ENCODE measurements around the gene MEN1.

Gene MEN1

DNA sequence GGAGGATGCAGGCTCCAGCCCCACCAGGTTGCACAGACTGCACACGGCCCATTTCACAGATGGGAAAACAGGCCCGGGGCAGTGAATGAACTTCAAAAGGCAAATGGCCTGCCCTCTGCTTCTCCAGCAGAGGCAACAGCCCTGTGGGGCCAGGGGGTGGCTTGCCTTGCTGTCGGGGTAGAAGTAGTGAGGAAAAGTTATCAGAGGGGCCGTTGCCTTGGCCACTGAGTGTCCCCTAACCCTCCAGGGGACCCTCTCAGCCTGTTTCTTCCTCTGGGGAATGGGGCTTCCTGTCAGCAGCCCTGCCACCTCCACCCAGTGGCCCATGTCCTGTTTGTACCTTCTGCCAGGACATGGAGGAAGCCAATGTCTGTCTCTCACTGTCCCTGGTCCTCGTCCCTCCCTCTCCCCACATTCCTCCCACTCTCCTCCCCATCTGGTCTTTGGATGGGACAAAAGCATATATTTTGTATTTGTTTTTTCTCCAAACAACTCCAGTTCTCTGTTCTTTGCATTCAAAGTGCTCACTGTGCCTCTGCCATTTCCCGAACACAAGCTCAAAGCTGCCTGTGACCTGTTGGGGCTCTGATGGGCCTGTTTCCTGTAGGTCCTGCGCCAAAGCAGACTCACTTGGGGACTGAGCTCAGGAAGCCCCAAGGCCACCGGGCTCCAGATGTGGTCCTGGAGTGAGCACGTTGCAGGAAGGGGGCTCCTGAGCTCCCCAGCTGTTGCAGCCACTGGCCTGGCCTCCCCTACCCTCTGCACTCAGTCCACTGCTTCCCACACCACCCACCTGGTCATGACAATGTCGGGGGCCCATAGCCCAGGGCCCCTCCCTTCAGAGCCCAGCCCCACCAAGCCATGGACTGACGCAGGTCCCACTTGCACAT, 16.8 kb downstream of the MEN1 start:
- H3K4me3 ChIP-seq (ENCODE audit: control insufficient read depth, low read depth, low read length) = no peak overlapping the region
- TF ChIP-seq CTCF (conservative IDR thresholded peaks at IDR 0.05; ENCODE audit: control insufficient read depth, insufficient read depth, low read depth, low read length) = no peak
- DNase-seq (ENCODE audit: low read depth) = no peak

- DNase-seq (ENCODE audit: low read depth) = no peak
- H3K4me3 ChIP-seq (ENCODE audit: control insufficient read depth, low read depth, low read length) = no peak overlapping the region
- no peak for TF ChIP-seq CTCF (conservative IDR thresholded peaks at IDR 0.05; ENCODE audit: control insufficient read depth, insufficient read depth, low read depth, low read length)
Observed at GRCh38 chr11:64792482-64792881, 17.9 kb downstream of the MEN1 start.

- no peak for TF ChIP-seq CTCF (conservative IDR thresholded peaks at IDR 0.05; ENCODE audit: control insufficient read depth, insufficient read depth, low read depth, low read length)
- DNase-seq (ENCODE audit: low read depth) = no peak
- H3K4me3 ChIP-seq (ENCODE audit: control insufficient read depth, low read depth, low read length) = no peak overlapping the region
Observed at GRCh38 chr11:64791781-64792291, 18.5 kb downstream of the MEN1 start.

GRCh38 chr11:64790205-64791095, 19.9 kb downstream of the MEN1 start:
- no peak for TF ChIP-seq CTCF (conservative IDR thresholded peaks at IDR 0.05; ENCODE audit: control insufficient read depth, insufficient read depth, low read depth, low read length)
- DNase-seq (ENCODE audit: low read depth) = no peak
- no peak overlapping the region for H3K4me3 ChIP-seq (ENCODE audit: control insufficient read depth, low read depth, low read length)

- TF ChIP-seq CTCF (conservative IDR thresholded peaks at IDR 0.05; ENCODE audit: control insufficient read depth, insufficient read depth, low read depth, low read length) = no peak
- no peak for DNase-seq (ENCODE audit: low read depth)
- no peak overlapping the region for H3K4me3 ChIP-seq (ENCODE audit: control insufficient read depth, low read depth, low read length)
Observed at GRCh38 chr11:64789331-64790204, 20.8 kb downstream of the MEN1 start.
